ENCODE data around the gene GRIN3A. TPM values are rescaled to one million over a fixed set of nuclear protein-coding genes. Genes with fewer than 3 reads are reported as not detected.

The GRIN3A gene
- total RNA-seq, 4 donors from 2014 or later: under 0.01 to 0.06 TPM; not detected in 2

DNA sequence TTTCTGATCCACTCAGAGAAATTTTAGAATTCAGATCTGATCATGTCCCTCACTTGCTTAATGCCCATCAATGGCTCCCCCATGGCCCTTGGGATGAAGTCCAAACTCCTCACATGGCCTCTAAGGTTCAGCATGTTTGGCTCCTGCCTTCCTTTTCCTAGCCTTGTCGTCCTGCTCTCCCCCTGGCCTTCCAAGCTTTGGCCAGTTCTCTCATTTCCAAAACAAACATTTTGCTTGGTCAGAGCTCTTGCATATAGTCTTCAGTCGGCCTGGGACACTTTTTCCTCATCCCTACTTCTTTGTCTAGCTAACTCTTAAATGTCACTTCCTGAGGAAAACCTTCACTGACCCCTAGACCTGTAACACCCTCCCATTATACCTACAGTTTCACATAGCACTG, 106.6 kb downstream of the GRIN3A start:
- TF ChIP-seq, protein P1, sequence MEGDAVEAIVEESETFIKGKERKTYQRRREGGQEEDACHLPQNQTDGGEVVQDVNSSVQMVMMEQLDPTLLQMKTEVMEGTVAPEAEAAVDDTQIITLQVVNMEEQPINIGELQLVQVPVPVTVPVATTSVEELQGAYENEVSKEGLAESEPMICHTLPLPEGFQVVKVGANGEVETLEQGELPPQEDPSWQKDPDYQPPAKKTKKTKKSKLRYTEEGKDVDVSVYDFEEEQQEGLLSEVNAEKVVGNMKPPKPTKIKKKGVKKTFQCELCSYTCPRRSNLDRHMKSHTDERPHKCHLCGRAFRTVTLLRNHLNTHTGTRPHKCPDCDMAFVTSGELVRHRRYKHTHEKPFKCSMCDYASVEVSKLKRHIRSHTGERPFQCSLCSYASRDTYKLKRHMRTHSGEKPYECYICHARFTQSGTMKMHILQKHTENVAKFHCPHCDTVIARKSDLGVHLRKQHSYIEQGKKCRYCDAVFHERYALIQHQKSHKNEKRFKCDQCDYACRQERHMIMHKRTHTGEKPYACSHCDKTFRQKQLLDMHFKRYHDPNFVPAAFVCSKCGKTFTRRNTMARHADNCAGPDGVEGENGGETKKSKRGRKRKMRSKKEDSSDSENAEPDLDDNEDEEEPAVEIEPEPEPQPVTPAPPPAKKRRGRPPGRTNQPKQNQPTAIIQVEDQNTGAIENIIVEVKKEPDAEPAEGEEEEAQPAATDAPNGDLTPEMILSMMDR (IDR thresholded peaks at IDR 0.05): no peak
- no peak for TF ChIP-seq POLR2A (IDR thresholded peaks at IDR 0.05)
- Histone ChIP-seq H3K36me3 (no peaks in the 10 kb centered on the region), H3K9me3 (no peaks in the 10 kb centered on the region), H3K27me3 (no peaks in the 10 kb centered on the region), H3K4me3 (no peak overlapping the region), H3K4me1 (no peaks in the 10 kb centered on the region), H3K27ac (no peak overlapping the region)
- intact Hi-C loops (cut with DNase I): no loop called here
- no peak for DNase-seq
- 15 to 29% methylated on average over 2 of the region's 2 CpGs for WGBS, 2 donors

DNA sequence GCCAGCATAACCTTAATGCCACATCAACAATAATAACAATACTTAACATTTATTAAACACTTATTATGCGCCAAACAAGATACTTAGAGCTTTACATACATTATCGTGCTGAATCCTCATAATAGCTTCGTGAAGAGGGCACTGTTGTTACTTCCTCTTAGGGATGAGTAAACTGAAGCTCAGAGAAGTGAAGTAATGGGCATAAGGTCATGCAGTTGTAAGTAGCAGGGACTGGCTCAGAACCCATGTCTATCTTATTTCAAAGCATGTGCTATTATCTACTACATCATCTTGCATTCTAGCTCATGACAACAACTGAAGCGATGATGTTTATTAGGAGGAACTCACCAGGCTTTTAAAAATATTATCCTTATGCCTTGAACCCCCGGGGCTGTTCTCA, 108.8 kb downstream of the GRIN3A start:
- WGBS, 2 donors: 68 to 82% methylated on average over 5 of the region's 5 CpGs
- no peaks in the 10 kb centered on the region for H3K4me1 ChIP-seq

DNA sequence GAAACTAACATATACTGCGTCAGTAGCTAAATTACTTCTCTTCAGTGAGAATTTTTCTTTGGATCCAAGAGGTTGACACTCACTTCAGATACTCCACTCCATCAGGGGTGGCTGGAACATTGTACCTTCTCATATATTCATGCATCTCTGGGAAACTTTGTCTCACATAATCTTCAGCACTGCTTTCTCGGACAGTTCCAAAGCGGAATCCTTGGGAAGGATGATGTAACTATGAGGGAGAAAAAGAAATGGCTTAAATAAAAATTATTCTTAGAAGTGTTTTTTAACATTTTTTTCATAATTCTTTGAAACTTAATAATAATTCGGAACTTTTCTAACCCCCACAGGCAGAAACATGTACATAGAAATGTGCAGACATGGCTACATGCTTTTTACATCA, 110.3 kb downstream of the GRIN3A start:
- H3K27ac ChIP-seq: no peak overlapping the region
- DNase-seq: no peak
- no peak overlapping the region for H3K4me3 ChIP-seq
- WGBS, 2 donors: 75 to 80% methylated on average over 4 of the region's 4 CpGs
- no peaks in the 10 kb centered on the region for H3K36me3 ChIP-seq
- H3K27me3 ChIP-seq: no peaks in the 10 kb centered on the region
- TF ChIP-seq POLR2A (IDR thresholded peaks at IDR 0.05): no peak
- TF ChIP-seq, protein P1 (IDR thresholded peaks at IDR 0.05): no peak
- no peaks in the 10 kb centered on the region for H3K9me3 ChIP-seq
- no peaks in the 10 kb centered on the region for H3K4me1 ChIP-seq
- intact Hi-C loops (cut with DNase I): no loop called here

More for the DNA sequence above, 108.8 kb downstream of the GRIN3A start:
- intact Hi-C loops (cut with DNase I): no loop called here
- H3K9me3 ChIP-seq: no peaks in the 10 kb centered on the region
- no peak for DNase-seq
- H3K4me3 ChIP-seq: no peak overlapping the region
- no peak overlapping the region for H3K27ac ChIP-seq
- no peaks in the 10 kb centered on the region for H3K27me3 ChIP-seq
- H3K36me3 ChIP-seq: no peaks in the 10 kb centered on the region
- TF ChIP-seq POLR2A (IDR thresholded peaks at IDR 0.05): no peak

DNA sequence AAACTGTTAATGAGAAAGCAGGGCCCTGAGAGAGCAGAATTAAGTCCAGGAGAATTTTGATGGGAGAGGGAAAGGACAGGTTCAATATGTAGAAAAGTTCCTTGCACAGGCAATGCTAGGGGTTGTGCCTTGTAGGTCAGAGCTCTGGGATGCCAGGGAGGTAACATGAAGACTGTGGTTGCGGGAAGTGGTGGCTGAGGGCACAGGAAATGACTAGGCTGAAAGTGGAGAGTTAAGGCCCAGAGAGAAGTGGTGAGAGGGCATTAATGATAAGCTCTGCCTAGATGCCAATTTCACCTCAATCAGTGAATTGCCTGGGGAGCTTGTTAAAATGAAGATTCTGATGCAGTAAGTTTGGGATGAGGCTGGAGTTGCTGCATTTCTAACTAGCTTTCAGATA, 112.2 kb downstream of the GRIN3A start:
- no peak for DNase-seq
- TF ChIP-seq, protein P1 (IDR thresholded peaks at IDR 0.05): no peak
- TF ChIP-seq POLR2A (IDR thresholded peaks at IDR 0.05): no peak
- no peaks in the 10 kb centered on the region for H3K36me3 ChIP-seq
- no peak overlapping the region for H3K4me3 ChIP-seq
- no peaks in the 10 kb centered on the region for H3K4me1 ChIP-seq
- 50 to 73% methylated on average over 1 of the region's 1 CpG for WGBS, 2 donors
- intact Hi-C loops (cut with DNase I): no loop called here
- no peak overlapping the region for H3K27ac ChIP-seq
- no peaks in the 10 kb centered on the region for H3K27me3 ChIP-seq
- H3K9me3 ChIP-seq: no peaks in the 10 kb centered on the region

DNA sequence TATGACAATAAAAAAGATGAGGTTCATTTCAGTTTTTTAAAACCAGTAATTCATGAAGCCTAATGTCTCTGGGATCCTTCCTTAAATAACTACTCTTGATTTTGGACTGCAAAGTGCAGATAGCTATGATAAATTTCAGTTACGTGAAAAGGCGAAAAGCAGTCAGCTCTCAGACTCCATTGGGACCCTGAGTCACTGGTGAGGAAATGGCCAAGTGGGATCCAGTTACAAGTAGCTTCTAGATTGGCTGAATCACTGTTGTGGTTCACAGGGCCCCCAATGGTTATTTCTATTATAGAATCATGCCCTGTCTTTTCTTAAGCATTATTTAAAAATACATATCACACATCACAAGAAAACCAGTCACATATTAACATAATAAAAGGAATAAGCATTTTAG, 112.6 kb downstream of the GRIN3A start:
- Histone ChIP-seq H3K9me3 (no peaks in the 10 kb centered on the region), H3K4me1 (no peaks in the 10 kb centered on the region), H3K36me3 (no peaks in the 10 kb centered on the region), H3K27me3 (no peaks in the 10 kb centered on the region), H3K27ac (no peak overlapping the region), H3K4me3 (no peak overlapping the region)
- TF ChIP-seq, protein P1 (IDR thresholded peaks at IDR 0.05): no peak
- TF ChIP-seq POLR2A (IDR thresholded peaks at IDR 0.05): no peak
- intact Hi-C loops (cut with DNase I): no loop called here
- DNase-seq: no peak
- WGBS, 2 donors: 83 to 93% methylated on average over 2 of the region's 2 CpGs

DNA sequence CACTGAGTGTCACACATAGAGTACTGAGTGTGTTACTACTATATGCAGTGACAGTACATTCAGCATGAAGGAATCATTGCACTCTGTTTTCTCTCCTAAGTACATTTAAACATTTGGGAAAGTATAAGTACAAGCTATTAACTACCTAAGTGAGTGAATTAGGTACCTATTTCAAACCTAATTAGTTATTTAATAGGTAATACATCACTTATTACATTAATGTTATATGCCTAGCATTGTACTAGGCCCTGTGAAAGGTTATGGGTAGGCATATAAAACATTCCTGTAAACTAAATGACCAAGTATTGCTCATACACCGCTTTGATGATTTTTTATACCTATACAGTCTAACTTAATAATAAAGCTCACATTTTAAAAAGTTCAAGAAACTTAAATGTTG, 118.0 kb downstream of the GRIN3A start:
- no peaks in the 10 kb centered on the region for H3K27me3 ChIP-seq
- H3K9me3 ChIP-seq: no peaks in the 10 kb centered on the region
- no peaks in the 10 kb centered on the region for H3K4me1 ChIP-seq
- H3K27ac ChIP-seq: no peak overlapping the region
- intact Hi-C loops (cut with DNase I): no loop called here
- H3K36me3 ChIP-seq: no peaks in the 10 kb centered on the region
- 83 to 93% methylated on average over 1 of the region's 1 CpG for WGBS, 2 donors
- TF ChIP-seq, protein P1 (IDR thresholded peaks at IDR 0.05): no peak
- TF ChIP-seq POLR2A (IDR thresholded peaks at IDR 0.05): no peak
- DNase-seq: no peak
- no peak overlapping the region for H3K4me3 ChIP-seq

Data from esophagus squamous epithelium (tissue), 5 donors.